ENCODE data around the gene RNF220.

DNA sequence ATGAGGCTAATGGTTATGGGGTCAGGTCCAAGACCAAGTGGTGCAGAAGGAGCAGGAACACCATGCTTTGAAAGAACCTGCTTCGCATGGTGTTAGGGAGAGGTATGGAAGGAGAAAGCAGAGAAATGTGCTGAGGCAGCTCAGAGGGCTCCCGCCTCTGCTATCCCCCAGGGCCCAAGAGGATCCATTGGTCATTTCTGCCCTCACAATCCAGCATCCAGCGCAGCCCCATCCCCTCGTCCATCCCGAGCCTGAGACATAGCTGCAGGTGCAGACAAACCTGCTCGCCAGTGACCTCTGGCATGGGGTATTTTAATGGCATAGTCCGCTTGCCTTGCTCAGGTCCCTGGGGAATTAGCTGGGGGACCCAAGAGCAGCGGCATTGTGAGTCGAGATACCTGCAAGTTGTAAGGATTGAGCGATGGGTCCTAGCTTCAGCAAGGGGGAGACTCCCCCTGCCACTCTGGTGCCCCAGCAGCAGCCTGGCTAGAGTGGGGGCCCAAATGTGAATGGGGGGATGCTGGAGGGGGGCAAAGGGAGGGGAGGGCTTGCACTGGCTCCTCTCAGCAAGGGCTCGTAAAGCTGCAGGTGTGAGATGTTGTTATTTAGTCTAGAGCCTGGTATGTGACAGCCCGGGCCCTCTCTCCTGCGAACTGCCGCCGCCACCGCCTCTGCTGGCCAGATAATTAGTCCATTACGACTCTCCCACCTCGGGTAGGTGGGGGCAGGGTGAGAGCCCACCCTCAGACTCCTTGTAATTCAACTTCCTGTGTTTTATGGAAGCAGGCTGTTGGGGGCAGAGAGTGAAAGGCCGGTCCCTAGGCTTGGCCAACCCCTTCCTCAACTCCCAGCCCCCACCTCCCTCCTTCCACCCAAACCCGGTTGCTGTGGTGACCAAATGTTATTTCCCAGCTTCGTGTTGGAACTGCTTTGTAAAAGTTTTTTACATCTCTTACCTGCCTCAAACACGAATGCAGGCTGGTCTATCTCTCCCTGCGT lies 118.8 kb downstream of the RNF220 start:
- TF ChIP-seq, protein P1, sequence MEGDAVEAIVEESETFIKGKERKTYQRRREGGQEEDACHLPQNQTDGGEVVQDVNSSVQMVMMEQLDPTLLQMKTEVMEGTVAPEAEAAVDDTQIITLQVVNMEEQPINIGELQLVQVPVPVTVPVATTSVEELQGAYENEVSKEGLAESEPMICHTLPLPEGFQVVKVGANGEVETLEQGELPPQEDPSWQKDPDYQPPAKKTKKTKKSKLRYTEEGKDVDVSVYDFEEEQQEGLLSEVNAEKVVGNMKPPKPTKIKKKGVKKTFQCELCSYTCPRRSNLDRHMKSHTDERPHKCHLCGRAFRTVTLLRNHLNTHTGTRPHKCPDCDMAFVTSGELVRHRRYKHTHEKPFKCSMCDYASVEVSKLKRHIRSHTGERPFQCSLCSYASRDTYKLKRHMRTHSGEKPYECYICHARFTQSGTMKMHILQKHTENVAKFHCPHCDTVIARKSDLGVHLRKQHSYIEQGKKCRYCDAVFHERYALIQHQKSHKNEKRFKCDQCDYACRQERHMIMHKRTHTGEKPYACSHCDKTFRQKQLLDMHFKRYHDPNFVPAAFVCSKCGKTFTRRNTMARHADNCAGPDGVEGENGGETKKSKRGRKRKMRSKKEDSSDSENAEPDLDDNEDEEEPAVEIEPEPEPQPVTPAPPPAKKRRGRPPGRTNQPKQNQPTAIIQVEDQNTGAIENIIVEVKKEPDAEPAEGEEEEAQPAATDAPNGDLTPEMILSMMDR (IDR thresholded peaks at IDR 0.05), result no peak
- TF ChIP-seq POLR2AphosphoS5 (IDR thresholded peaks at IDR 0.05) (no peak), POLR2A (IDR thresholded peaks at IDR 0.05) (no peak)
